HepG2 (cell line): ENCODE measurements around the gene TPD52L2. TPM values are rescaled to one million over a fixed set of nuclear protein-coding genes. Genes with fewer than 3 reads are reported as not detected.

ENCODE experiments used
- AFF4 ChIP-seq: sonication (generic); formaldehyde crosslinking; IDR thresholded peaks from 2 replicates; pipeline ENCODE4 v1.4.0; 2020; ENCODE audit warnings: missing genetic modification reagents
- ARNT2 ChIP-seq: sonication (generic); formaldehyde crosslinking; IDR thresholded peaks from 2 replicates; pipeline ENCODE4 v1.8.0; 2022; ENCODE audit warnings: mild to moderate bottlenecking, low read depth, missing genetic modification reagents, moderate library complexity
- ATF6 ChIP-seq: sonication (generic); formaldehyde crosslinking; conservative IDR thresholded peaks from 2 replicates; pipeline ENCODE4 v1.4.0; 2020; ENCODE audit warnings: missing genetic modification reagents
- FOXP1 ChIP-seq, 2 experiments: fragments of 450-650 bp in 1 of 2; IDR thresholded peaks; 2 replicates each; pipeline ENCODE4 v1.6.1; 2017 to 2018; ENCODE audit warnings: antibody characterized with exemption in 1 of 2
- NR2F1 ChIP-seq, 2 experiments: fragments of 450-650 bp in 1 of 2; formaldehyde crosslinking in 1 of 2; IDR thresholded peaks; 2 replicates each; pipeline versions ENCODE4 v1.5.0 to v1.6.1; 2016 to 2020; ENCODE audit warnings: mild to moderate bottlenecking in 1 of 2, missing compliant biosample characterization in 1 of 2, missing genetic modification reagents in 1 of 2, moderate library complexity in 1 of 2
- SMYD3 ChIP-seq: sonication (generic); formaldehyde crosslinking; IDR thresholded peaks from 2 replicates; pipeline ENCODE4 v1.8.1; 2023; ENCODE audit warnings: mild to moderate bottlenecking, missing genetic modification reagents
- SOX13 ChIP-seq, 3 experiments: fragments of 450-650 bp in 1 of 3; sonication (generic) in 1 of 3; formaldehyde crosslinking in 1 of 3; IDR thresholded peaks in 2 of 3; conservative IDR thresholded peaks in 1 of 3; 2 replicates each; pipeline versions ENCODE4 v1.5.0 to v1.6.1; 2016 to 2020; ENCODE audit warnings: antibody characterized with exemption in 1 of 3, mild to moderate bottlenecking in 1 of 3, missing compliant biosample characterization in 1 of 3, missing genetic modification reagents in 1 of 3, moderate library complexity in 1 of 3
- ZFP41 ChIP-seq: sonication (generic); formaldehyde crosslinking; IDR thresholded peaks from 2 replicates; pipeline ENCODE4 v1.4.0; 2020; ENCODE audit warnings: mild to moderate bottlenecking, missing genetic modification reagents, borderline replicate concordance
- ZNF17 ChIP-seq: sonication (generic); formaldehyde crosslinking; IDR thresholded peaks from 2 replicates; pipeline ENCODE4 v1.5.0; 2020; ENCODE audit warnings: mild to moderate bottlenecking, missing genetic modification reagents
- ZNF296 ChIP-seq: sonication (generic); formaldehyde crosslinking; conservative IDR thresholded peaks from 2 replicates; pipeline ENCODE4 v1.5.0; 2020; ENCODE audit warnings: mild to moderate bottlenecking, missing genetic modification reagents
- ZNF850 ChIP-seq: sonication (generic); formaldehyde crosslinking; conservative IDR thresholded peaks from 2 replicates; pipeline ENCODE4 v1.9.0; 2021; ENCODE audit warnings: mild to moderate bottlenecking, missing genetic modification reagents
- ZSCAN12 ChIP-seq: sonication (generic); formaldehyde crosslinking; IDR thresholded peaks from 2 replicates; pipeline ENCODE4 v1.9.0; 2021; ENCODE audit warnings: mild to moderate bottlenecking, missing genetic modification reagents
- polyA plus RNA-seq, 8 experiments: library from polyadenylated mRNA; depleted of rRNA in 3 of 8; stranded (reverse) in 7 of 8; unstranded in 1 of 8; fragments of >200 nt; fragmentation: Illumina TruSeq in 4 of 8; extraction: Trizol in 4 of 8; gene quantifications; 2 replicates each; pipeline versions ENCODE4 v1.2.1 to v1.2.3, GENCODE V29; 2011 to 2016; ENCODE audit warnings: low read depth in 4 of 8, missing spikeins in 1 of 8, mixed read lengths in 1 of 8; ENCODE audit not compliant: insufficient read depth in 1 of 8
- total RNA-seq, 5 experiments: library from RNA; depleted of rRNA; stranded (reverse); fragments of >200 nt; fragmentation: Illumina TruSeq; extraction: Trizol; gene quantifications; 2 replicates each; pipeline ENCODE4 v1.2.3, GENCODE V29; 2016; ENCODE audit warnings: low read depth in 1 of 5
- TF ChIP-seq, protein P1 (sequence below): sonication (generic); formaldehyde crosslinking; IDR thresholded peaks from 2 replicates; pipeline ENCODE4 v1.9.0; 2022; ENCODE audit warnings: missing genetic modification reagents, mild to moderate bottlenecking, borderline replicate concordance
- TF ChIP-seq, protein P2 (sequence below): sonication (generic); formaldehyde crosslinking; IDR thresholded peaks from 2 replicates; pipeline ENCODE4 v1.9.0; 2022; ENCODE audit warnings: low read depth, missing genetic modification reagents
- TF ChIP-seq, protein P3 (sequence below): sonication (generic); IDR thresholded peaks from 2 replicates; pipeline ENCODE4 v1.6.1; 2016; ENCODE audit warnings: low read depth, borderline replicate concordance

Gene TPD52L2
- total and polyA plus RNA-seq, 2 of the 13 experiments (the other 11 are each of a cell fraction or from before 2014, with no cell fraction given): 156 to 184 TPM

DNA sequence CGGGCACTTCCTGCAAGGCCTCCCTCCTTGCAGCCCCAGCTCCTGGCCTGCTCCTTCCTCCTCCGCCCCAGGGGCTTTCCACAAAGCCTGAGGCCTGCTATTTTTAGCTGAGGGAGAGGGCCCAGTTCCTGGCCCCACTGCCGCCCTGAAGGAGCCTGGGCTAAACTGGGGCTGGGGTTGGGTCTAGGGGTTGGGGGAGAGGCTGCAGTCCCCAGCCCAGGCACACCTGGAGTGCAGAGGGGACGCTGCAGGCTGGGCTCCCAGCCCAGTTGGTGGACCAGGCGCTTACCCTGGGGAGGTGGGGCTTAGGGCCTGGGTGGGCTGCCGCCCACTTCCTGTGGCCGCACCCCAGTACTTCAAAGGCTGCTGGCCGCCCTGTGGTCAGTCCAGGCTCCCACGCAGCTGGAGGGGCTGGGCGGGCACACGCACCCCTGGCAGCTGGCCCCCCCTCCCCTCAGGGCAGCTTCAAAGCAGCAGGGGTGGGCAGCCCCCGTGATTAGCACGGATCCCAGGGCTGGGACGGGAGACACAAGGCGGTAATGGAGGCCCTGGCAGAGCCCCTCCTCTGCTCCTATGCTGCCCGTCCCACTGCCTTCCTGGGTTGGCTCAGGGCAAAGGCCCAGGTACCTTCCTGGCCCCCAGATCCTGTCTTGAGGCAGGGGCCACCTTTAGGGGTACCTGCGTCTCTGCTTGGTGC, 10.9 kb upstream of the TPD52L2 start (continued):
- TF ChIP-seq, protein P1, sequence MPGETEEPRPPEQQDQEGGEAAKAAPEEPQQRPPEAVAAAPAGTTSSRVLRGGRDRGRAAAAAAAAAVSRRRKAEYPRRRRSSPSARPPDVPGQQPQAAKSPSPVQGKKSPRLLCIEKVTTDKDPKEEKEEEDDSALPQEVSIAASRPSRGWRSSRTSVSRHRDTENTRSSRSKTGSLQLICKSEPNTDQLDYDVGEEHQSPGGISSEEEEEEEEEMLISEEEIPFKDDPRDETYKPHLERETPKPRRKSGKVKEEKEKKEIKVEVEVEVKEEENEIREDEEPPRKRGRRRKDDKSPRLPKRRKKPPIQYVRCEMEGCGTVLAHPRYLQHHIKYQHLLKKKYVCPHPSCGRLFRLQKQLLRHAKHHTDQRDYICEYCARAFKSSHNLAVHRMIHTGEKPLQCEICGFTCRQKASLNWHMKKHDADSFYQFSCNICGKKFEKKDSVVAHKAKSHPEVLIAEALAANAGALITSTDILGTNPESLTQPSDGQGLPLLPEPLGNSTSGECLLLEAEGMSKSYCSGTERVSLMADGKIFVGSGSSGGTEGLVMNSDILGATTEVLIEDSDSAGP (CRISPR knock-in tag): peak; percentile 15; the same call in 1 of the 2 replicates
- TF ChIP-seq ARNT2 (CRISPR knock-in tag): no peak
- TF ChIP-seq SOX13 (IDR thresholded peaks at IDR 0.05): 0 out of 2 replicates have a peak, but pooled peaks have one; percentile 19
- peak in 1 of 2 experiments; percentile 49; a peak in 2 of 4 replicates for TF ChIP-seq SOX13 (CRISPR knock-in tag; conservative IDR thresholded peaks at IDR 0.05 in 1 of 2, IDR thresholded peaks at IDR 0.05 in 1 of 2)
- TF ChIP-seq ATF6 (CRISPR knock-in tag): no peak
- TF ChIP-seq NR2F1 (CRISPR knock-in tag; IDR thresholded peaks at IDR 0.05): no peak
- TF ChIP-seq ZNF850: no peak
- no peak for TF ChIP-seq ZFP41 (CRISPR knock-in tag)
- TF ChIP-seq, protein P2, sequence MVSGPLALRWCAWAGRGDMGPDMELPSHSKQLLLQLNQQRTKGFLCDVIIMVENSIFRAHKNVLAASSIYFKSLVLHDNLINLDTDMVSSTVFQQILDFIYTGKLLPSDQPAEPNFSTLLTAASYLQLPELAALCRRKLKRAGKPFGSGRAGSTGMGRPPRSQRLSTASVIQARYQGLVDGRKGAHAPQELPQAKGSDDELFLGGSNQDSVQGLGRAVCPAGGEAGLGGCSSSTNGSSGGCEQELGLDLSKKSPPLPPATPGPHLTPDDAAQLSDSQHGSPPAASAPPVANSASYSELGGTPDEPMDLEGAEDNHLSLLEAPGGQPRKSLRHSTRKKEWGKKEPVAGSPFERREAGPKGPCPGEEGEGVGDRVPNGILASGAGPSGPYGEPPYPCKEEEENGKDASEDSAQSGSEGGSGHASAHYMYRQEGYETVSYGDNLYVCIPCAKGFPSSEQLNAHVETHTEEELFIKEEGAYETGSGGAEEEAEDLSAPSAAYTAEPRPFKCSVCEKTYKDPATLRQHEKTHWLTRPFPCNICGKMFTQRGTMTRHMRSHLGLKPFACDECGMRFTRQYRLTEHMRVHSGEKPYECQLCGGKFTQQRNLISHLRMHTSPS (CRISPR knock-in tag): peak; percentile 87
- no peak for TF ChIP-seq SMYD3 (CRISPR knock-in tag)
- TF ChIP-seq AFF4 (CRISPR knock-in tag): no peak; the same call in 1 of the 2 replicates
- TF ChIP-seq ZSCAN12 (CRISPR knock-in tag): no peak
- no peak for TF ChIP-seq ZNF296 (CRISPR knock-in tag)
- TF ChIP-seq, protein P3, sequence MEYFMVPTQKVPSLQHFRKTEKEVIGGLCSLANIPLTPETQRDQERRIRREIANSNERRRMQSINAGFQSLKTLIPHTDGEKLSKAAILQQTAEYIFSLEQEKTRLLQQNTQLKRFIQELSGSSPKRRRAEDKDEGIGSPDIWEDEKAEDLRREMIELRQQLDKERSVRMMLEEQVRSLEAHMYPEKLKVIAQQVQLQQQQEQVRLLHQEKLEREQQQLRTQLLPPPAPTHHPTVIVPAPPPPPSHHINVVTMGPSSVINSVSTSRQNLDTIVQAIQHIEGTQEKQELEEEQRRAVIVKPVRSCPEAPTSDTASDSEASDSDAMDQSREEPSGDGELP: peak; percentile 73; the same call in 1 of the 2 replicates
- TF ChIP-seq FOXP1 (IDR thresholded peaks at IDR 0.05): no peak
- no peak for TF ChIP-seq FOXP1 (CRISPR knock-in tag; IDR thresholded peaks at IDR 0.05)
- no peak for TF ChIP-seq ZNF17 (CRISPR knock-in tag)
